GM12872 (cell line): Measurements from ENCODE around the gene SLC6A8.

ENCODE experiments used
- TF ChIP-seq, protein P1 (sequence below): IDR thresholded peaks from 3 replicates; pipeline ENCODE4 v1.5.1; 2011; ENCODE audit warnings: low read depth, mild to moderate bottlenecking, low read length, moderate library complexity; ENCODE audit not compliant: insufficient read depth

The SLC6A8 gene

DNA sequence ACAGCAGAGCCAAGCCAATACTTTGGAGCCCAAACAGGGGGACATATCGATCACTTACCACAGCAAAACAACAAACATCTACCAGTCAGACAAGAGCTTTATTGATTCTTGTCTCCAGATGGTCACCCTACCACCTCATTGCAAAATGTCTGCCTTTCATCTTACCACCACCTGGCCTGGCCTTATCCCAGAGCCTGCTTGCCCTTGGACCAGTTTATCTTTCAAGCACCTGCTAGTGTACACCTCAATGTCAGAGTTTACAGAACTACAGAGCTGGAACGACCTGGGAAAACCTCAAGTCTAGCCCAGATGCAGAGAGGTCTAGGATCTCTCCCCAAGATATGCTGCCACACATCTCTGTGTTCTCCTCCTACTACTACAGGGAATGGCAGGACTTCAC is 32.0 kb downstream of the SLC6A8 start:
- TF ChIP-seq, protein P1, sequence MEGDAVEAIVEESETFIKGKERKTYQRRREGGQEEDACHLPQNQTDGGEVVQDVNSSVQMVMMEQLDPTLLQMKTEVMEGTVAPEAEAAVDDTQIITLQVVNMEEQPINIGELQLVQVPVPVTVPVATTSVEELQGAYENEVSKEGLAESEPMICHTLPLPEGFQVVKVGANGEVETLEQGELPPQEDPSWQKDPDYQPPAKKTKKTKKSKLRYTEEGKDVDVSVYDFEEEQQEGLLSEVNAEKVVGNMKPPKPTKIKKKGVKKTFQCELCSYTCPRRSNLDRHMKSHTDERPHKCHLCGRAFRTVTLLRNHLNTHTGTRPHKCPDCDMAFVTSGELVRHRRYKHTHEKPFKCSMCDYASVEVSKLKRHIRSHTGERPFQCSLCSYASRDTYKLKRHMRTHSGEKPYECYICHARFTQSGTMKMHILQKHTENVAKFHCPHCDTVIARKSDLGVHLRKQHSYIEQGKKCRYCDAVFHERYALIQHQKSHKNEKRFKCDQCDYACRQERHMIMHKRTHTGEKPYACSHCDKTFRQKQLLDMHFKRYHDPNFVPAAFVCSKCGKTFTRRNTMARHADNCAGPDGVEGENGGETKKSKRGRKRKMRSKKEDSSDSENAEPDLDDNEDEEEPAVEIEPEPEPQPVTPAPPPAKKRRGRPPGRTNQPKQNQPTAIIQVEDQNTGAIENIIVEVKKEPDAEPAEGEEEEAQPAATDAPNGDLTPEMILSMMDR = no peak

DNA sequence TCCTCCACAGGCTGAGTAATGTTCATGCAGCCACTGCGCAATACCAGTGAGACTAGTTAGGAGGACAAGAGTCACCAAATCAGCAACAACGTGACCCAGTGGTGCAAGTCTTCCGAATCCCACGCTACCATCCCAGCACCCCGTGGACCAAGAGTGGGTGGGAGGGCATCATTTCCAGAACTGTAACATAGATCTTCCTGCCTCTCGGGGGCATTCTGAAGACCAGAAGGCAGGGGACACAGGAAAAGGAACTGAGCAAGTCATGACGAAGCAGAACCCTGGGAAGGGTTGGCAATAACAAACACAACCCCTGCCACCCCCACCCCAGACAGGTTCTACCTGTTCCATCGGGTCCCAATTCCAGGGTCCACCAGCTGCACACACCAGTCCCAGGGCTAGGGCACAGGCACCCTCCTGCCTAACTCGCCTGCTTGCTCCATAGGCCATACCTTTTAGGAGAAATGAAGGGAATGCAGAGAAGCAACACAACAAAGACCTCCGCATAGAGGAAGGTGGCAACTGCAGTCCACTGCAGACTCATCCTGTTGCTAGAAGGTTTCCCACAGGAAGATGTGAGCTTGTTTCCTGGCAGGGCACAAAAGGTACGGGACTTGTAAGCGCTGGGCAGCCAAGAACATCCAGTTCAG is 35.1 kb downstream of the SLC6A8 start:
- TF ChIP-seq, protein P1 = no peak

DNA sequence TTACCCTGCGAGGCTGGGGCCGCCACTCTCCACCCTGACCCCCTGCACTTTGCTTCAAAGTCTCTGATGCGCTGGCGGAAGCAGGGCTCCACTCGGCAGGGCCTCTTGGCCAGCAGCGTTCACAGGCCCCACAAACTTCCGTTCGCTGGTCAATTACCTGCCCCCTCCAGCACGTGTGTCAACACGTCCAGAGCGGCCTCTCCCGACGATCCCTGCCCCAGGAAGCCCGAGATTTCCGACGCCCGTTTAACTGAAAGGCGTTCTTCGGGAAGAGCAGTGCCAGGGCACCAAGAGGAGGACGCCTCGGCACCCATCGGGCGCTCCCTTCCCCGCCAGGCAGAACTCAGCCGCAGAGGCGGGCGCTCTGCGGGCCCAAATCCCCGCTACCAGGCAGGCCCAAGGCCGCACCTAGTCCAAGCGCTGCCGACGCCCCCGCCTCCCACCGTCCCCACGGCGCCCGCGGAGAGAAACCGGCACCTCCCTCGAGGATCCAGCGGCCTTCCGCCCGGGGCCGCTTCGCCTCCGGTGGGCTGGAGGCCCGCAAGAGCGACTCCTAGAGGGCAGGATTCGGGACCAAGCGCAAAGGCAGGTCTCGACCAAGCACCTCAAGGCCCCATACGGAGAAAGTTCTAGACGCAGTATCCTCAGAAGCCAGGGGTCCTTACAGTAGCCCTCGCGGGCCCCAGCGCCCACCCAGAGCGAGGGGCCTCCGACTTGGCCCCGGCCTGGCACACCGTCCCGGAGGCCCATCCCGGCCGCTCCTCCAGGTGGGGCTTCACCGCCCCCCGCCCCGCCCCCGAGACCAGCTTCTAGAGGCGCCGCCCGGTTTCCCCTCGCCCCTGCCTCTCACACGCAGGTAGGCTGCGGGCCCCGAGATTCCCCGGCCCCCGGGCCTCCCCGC is 35.9 kb downstream of the SLC6A8 start:
- TF ChIP-seq, protein P1 = peak; percentile 60

- TF ChIP-seq, protein P1 = no peak
These were observed 36.7 kb downstream of the SLC6A8 start, which contains the start of the genes ABCD1 and BCAP31 for GRCh38 chrX:153724252-153725038. ABCD1 (plus strand) TSS chrX:153724856; CDS start chrX:153725267, 411 bp downstream. BCAP31 (minus strand) TSS chrX:153724387; CDS start chrX:153723244, 1,143 bp downstream.

- TF ChIP-seq, protein P1 = no peak
These were observed 37.5 kb downstream of the SLC6A8 start for GRCh38 chrX:153725039-153725831.

- TF ChIP-seq, protein P1 = no peak
These were observed 38.1 kb downstream of the SLC6A8 start for GRCh38 chrX:153725832-153726285.
